ENCODE results near the gene CAMK1D.

The CAMK1D gene

DNA sequence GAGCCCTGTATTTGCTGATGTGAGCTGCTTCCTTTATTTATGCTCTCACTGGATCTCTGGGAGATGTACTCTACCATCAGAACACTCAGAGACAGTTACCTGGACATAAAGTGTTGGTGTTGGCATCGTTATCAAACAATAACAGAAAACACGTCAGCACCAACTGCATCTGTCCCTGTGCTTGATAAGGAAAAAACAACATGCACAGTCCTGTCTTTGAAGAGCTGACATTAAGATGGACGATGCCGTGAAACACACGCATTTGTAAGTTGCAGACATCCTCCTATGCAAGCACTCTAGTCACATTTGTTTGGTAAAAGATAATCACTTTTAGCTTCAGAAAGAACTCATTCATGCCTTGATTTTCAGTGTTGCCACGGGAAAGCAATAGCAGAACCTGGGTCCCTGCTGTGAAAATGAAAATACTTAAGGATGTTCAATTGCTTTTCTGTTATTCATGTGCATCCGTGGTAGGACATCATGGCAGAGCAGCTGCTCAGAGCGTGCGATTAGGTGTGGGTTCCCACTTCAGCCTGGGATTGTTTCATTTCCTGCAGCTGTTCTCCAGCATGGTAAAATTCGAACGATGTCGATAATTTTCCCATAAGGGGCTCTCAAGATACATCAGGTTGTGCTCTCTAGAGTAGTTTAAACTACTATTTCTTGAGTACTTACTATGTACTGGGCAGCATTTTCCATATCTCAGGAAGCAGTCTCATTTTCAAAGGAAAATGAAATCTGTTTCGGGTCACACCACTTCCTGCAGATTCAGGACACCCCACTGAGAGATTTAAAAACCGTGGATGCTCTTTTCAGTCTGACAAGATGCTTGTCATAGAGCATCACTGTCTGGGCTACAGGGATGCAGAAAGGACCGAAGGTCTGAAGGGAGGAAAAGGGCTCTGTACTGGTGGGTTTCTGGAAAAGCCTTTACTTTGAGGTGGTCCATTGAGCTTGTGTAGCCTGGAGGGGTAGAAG lies 248.7 kb downstream of the CAMK1D start:
- DNase-seq (ENCODE audit: low read depth), result no peak

DNA sequence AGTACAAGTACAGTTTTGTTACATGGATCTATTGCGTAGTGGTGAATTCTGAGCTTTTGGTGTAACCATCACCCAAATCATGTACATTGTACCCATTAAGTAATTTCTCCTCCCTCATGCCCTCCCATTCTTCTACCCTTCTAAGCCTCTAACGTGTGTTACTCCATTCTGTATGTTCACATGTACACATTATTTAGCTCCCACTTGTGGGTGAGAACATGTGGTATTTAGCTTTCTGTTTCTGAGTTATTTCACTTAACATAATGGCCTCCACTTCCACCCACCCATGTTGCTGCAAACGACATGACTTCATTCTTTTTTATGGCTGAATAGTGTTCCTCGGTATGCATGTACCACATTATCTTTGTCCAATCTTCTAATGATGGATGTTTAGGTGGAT lies 251.3 kb downstream of the CAMK1D start:
- no peak for DNase-seq (ENCODE audit: low read depth)

DNA sequence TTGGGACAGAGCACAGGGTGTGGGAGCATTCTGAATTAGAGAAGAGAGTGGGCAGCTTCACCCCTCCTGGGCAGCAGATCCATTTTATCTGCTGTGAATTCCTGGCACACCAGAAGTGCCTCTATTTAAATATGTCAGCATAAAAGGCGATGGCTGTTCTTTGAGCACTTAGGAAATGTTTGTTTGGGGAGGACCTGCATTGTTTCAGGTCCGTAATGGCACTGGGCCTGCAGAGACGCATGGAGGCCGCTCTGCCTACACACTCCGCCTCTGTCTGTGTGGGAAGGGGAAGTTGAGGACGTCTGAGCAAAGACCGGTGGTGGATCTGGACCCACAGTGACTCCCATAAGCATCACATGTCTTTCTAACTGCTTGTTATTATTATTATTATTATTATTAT lies 253.2 kb downstream of the CAMK1D start:
- DNase-seq (ENCODE audit: low read depth), result no peak

DNA sequence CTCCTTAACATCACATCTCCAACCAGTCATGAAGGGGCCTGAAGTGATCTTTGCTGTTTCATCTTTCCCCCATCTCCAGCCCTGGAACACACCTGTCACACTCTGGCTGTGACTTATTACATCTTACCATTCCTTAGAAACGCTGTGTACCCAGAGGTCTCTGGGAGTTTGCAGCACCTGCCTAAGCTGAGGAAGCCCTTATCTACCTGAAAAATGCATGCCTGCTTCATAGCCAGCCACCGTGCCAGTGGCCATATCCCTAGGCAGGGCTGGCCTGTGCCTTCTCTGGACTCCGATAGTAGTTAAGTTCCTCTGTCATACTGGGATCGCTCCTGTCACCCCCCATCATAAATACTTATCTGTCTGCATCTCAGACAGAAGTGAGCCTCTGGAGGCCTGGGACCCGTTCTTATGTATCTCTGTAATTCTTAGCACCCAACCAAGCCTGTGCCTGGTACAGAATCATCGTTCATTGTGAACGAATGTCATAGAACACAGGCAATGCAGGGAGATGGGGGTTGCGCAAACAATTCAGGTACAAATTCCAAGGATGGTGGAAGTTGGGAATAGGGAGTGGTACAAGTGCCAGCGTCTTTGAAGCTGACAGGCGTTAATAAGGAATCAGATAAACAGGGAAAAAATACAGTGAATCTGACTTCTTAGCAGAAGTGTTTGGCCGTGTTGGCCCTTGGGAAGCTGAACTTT lies 254.6 kb downstream of the CAMK1D start:
- no peak for DNase-seq (ENCODE audit: low read depth)

DNA sequence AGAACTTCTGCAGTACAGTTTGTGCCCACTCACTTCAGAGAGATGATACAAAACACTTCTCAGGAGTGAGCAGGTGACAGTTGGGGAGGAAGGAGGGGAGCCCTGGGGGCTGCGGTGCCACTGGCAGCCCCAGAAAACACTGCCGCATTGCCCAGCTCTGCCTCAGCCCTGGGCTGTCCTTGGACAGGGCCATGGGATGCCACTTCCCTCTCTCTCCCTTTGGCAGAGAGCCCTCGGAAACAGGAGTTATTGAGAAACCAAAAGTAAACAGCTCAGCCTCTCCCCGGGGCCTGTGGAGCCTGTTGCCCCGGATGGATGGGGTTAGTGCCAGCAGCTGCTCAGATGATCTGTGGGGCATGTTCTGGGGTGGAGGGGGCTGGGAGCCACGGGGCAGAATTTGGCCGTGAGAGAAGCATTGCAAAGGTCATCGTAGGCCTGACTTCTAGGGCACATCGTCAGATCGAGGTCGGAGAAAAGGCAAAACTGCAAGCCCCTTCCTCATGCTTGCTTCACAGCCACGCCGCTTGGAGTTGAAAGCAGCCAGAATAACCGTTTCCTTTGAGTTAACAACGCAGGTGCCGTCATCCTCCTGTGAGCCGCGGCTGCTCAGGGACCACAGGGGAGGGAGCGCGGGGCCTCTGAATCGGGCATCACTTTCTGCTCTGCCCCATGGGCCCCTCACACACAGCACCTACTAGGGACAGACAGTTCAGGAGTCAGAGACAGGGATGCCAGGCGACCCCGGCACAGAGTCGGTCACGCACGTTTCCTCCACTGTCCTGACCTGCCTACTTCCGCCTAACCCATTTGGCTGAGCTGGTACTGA lies 256.4 kb downstream of the CAMK1D start:
- DNase-seq (ENCODE audit: low read depth), result peak; percentile 21

DNA sequence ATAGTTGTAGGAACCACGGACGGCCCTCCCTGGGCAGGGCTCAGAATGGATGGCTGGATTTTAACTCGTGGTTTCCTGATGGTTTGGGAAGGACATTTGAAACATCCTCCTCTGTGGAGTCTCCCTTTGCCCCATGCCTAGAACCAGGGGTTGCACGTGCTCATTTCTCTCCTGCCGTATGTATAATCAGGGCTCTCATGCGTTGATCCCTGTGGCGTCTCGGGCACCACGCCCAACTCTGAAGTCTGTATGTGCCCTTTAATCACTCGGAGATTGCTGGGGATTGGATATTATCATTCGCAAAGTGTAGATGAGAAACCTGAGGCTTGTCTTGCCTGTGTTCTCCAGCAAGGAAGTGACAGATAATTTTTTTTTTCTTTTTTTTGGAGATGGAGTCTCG lies 257.1 kb downstream of the CAMK1D start:
- DNase-seq (ENCODE audit: low read depth), result no peak

DNA sequence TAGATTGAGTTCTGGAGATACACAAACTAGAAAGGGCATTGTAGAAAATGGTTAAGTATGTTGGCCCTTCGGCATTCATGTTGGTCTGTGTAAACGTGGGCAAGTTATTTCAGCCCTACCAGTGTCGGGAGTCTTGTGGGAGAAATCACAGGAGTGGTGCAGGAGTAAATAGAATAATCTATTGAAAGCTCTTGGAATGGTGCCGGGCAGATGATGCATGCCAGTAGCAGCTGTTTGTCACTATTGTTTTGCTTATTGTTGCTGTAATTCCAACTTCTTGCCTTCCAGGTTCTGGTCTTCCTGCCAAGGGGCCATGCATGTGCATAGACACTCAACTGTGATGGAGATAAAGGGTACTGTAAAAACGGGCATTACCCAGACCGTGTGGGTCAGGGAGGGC lies 259.4 kb downstream of the CAMK1D start:
- DNase-seq (ENCODE audit: low read depth), result no peak

DNA sequence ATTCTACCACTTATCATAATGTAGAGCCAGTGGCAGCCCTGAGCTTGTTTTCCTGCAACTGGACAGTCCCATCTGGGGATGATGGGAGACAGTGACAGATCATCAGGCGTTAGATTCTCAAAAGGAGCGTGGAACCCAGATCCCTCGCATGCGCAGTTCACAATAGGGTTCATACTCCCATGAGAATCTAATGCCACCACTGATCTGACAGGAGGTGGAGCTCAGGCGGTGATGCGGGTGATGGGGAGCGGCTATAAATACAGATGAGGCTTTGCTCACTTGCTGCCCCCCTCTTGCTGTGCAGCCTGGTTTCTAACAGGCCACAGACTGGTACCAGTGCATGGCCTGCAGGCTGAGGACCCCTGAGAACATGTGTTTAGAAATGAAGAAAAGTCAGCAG lies 260.1 kb downstream of the CAMK1D start:
- no peak for DNase-seq (ENCODE audit: low read depth)

DNA sequence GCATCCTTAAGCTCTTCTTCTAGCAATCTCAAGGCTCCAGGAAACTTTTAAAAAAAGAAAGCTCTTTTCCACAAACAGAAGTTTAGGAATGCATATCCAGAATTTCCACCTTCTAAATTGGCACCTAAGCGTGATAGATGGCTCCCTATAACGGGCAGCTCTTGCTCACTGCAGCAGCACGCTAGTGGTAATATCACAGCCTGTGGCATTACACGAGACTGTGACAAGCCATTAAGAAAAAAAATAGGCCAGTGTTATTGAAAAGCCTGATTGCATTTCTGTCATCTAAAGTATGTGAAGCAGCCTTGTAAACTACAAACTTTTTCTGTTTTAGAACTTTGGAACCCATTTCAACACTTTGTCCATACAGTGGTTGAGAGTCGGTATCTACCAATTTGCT lies 263.8 kb downstream of the CAMK1D start:
- DNase-seq (ENCODE audit: low read depth), result no peak

DNA sequence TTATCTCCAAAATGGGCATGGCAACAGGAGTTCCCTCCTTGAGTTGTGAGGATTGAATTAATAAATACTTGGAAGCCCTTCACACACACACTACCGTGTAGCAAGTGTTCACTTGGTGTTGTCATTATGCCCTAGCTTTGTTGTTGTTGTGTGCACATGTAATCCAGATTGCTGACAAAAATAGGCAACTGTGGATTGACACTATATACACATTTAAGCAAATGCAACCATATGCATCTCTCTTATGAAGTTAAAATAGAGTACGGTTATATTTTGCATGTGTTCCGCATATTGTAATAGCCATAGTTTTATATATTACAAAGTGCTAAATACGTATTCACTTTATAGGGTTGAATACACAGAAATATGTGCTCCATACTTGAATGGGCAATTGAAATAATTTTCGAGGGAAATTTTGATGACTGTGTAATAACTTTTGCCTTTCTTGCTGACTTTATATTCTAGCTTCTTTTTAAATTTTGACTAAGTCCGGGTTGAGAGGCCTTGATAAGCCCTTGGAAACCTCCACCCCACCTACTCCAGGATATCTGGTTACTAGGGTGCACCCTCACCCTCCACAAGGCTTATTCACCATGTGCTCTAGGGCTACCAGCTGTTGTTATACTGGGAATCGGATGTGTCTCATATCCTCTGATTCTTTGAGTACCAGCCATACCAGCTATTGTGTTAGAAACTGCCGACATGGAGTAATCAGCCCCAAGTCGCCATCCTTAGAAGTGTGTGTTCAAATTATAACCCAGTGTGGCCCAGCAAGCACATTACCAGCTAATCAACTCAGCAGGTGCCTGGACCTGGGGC lies 265.0 kb downstream of the CAMK1D start:
- no peak for DNase-seq (ENCODE audit: low read depth)

DNA sequence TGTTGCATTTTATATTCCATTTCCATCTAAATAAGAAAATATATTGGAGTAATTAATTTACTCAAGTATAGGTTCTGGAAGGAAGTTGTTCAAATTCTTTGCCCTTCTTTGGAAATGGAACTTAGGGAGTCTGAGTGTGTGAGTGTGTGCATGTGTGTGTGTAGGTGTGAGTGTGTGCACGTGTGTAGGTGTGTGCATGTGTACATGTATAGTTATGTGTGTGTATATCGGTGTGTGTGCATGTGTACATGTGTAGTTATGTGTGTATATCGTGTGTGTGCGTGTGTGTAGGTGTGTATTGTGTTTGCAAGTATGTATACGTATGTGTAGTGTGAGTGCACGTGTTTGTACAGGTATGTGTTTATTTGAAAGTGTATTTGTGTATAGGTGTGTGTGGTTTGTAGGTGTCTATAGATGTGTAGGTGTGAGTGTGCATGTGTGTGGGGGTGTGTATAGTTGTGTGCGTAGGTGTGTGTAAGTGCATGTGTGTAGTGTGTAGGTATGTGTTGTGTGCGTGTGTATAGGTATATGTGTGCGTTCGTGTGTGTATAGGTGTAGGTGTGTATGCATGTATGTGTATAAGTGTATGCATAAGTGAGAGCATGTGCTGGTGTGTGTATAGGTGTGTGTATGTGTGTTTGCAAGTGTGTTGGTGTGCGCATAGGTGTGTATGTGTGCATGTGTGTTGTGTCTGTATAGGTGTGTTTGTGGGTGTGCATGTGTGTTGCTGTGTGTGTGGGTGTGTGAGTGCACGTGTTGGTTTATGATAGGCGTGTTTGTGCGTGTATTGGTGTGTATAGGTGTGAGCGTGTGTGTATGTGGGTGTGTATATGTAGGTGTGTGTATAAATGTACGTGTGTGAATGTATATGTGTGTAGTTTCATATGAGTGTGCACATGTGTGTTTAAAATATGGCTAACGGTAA lies 266.2 kb downstream of the CAMK1D start:
- no peak for DNase-seq (ENCODE audit: low read depth)

DNA sequence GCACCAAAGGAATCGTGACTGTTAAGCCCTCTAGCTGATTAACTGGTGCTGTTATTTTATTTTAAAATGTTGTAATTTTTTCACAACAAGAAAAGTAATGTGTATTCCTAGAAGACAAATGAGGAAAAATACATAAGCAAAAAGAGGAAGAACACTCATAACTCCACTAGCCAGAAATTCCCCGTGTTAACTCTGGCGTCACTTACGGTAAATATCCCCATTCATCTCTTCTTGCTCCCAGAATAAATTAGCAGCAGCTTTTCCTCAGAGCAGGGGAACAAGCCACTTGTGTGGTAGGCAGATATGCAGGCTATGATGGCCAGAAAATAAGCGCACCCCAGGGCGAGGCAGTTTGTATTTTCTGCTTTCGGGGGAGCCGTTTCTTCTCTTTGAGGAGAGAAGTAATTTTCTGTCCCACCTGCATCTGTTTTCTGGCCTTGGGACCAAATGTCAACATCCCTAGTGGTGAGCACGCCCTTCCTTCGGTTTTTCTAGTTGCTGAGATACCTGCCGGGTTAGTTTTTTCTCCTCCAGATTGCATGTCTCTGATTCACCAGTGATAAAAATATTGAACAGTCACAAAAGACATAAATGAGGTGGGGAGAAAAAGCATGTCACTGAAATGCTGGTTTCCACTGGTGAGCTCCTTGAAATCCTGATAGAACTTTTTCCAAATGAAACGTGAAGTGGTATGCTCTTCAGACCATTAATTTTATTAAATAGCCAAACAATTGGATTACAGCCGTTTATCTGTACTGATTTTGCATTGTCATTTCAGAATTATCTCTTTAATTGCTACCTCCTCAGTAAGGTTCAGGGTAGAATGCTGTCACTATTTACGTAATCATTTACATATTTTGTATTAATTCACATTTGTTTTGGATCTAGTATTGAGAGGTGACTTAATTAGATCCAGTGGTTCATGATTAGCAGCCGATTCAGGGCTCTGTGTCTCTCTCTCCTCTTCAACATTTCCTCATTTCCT lies 268.1 kb downstream of the CAMK1D start:
- no peak for DNase-seq (ENCODE audit: low read depth)

DNA sequence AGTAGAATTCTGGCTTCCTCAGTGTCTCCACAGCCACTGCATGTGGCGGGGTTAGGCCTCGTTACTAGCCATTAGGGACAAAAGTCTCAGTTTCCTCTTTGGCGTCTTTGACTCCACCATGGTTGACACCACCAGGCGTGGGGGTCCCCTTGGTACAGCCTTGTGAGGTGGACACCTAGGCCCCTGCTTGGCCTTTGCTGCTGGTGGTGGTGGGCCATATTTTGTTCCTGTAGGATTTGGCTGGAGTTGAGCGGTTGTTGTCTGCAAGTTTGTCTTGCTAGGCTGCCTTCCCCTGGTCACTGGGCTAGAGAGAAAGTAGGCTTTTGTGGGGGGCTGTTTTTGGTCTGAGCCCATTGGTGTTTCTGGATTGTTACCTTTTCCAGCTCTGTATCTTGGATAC lies 272.7 kb downstream of the CAMK1D start:
- DNase-seq (ENCODE audit: low read depth), result no peak

DNA sequence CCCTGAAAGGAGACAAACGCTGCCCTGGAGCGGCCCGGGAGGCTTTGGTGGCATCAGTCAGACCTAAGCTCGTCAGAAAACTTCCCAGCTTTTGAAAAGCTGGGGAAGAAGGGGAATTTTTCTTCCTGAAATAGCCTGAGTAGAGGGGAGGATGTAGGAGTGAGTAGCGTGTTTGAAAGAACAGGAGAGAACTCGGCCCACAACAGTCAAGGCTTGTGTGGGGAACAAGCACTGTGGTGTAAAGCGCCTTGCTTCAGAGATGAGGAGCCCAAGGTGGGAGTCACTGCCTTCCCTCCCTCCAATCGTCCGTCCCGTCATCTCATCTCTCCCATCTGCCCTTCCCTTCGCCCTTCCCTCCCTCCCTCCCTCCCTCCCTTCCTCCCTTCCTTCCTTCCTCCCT lies 273.3 kb downstream of the CAMK1D start:
- DNase-seq (ENCODE audit: low read depth), result no peak

DNA sequence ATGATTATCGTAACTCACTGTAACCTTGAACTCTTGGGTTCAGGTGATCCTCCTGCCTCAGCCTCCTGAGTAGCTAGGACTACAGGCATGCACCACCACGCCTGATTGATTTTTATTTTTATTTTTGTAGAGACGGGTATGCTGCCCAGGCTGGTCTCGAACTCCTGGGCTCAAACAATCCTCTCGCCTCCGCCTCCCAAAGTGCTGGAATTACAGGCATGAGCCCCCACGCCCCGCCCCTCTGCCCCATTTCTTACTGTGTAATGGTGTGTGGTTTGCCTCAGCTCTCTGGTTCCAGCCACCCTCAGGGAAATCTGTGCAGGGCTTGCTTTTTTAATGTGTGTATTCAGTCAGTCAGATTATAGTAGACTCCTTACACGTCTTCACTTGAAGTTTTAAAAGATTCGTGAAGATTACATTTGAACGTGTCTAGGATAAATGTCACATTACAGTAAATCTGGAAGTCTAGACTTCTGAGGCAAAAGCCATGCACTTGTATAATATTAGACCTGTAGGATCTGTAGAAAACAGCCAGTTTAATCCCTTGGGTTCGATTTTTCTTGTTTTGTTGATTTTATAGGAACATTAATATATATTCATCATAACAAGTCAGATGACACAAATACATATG lies 276.2 kb downstream of the CAMK1D start:
- DNase-seq (ENCODE audit: low read depth), result no peak

DNA sequence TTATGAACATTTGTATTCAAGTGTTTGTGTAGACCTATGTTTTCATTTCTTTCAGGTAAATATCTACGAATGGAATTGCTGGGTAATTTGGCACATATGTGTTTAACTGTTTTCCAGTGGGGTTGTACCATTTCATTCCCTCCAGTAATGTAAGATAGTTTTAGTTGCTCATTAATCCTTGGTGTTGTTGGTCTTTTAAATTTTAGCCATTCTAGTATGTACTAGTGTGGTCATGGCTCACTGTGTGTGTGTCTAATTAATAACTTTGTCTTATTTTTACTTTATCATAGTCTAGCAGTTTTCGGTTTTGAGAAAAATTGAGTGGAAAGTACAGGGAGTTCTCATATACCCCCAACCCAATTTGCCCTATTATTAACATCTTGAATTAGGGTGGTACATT lies 278.8 kb downstream of the CAMK1D start:
- no peak for DNase-seq (ENCODE audit: low read depth)

DNA sequence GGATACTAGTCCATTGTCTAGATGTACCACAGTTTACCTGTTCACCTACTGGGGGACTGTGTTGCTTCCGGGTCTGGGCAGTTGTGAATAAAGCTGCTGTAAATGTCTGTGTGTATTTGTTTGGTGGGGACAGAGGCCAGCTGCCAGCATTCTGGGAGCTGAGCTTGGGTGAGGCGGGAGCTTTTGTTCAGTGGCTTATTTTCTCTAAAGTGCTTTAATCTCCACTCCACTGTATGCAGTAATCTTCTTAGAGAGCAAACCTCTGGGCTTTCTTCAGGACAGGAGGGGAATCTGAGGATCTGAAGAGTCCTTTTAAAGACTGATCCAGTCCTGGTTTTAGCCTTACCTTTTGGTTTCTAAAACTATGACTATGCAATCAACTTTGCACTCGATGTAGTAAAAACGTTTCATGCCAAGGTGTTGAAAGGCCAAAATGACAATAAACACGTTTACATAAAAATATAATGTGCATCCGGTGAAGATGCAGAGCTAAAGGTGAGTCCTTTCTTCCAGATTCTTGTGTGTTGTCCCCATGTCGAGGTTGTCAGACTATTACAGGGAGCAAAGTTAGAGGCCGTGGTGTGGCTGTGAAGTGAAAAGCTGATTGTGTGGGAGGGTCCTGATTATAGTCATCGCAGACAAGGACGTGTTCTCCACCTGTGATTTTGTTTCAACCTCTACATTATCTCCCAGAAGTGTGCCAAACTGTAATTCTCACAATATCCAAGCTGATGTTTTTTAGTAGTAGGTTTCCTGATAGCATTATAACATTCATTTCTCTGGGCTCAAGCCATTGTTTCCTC lies 279.8 kb downstream of the CAMK1D start:
- no peak for DNase-seq (ENCODE audit: low read depth)

DNA sequence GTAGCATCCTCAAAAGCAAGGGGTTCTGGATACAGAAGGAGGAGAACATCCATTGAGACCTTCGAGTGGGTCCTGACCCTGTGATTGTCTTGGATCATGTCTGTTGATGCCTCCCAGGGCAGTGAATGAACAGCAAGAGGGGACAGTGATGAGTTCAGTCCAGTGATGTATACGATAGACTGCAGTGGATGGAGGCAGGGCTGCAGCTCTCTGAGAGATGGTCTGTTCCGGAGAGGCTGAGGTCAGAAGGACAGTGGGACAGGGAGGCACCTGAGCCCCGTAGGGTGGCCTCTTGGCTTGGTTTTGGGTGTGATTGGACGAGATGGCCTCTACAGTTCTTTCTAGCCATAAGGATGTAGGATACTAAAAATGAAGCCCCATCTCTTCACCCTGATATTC lies 280.4 kb downstream of the CAMK1D start:
- DNase-seq (ENCODE audit: low read depth), result no peak

All from activated T-cell treated with anti-CD3 and anti-CD28 coated beads for 1 hour (primary cell).